ENCODE results near the gene FAM236B.
"Not testable (repeated sequence)": the region's sequence is repeated elsewhere in the genome, so short reads cannot be mapped to it uniquely, and the experiment has no call there.

Gene FAM236B

GRCh38 chrX:72782560-72782959 lies at the start of gene FAM236B:
Gene FAM236B, minus strand, starts transcription at chrX:72782660. Its CDS starts 100 bp downstream, at chrX:72782560.
- not testable (repeated sequence) for DNase-seq

- not testable (repeated sequence) for DNase-seq
Observed at GRCh38 chrX:72830701-72831100, 48.2 kb upstream of the FAM236B start.

DNA sequence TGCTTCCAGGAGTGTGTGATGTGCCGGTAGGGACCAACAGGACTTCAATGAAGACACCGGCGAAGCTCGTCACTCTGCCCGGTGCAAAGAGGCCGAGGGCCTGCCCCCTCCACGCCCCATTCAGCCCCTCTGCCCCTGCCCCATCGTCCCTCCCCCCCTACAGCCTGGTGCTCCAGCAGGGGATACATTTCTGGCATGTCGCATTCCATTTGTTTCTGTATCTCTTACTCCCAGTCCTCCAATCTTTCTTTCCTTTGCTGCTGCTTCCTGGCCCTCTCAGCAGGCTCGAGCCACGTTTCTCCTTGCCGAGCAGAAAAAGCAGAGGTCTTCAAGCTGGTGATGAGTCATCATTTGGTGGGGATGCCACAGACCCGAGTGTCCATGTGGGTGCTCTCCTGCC lies 25.6 kb upstream of the FAM236B start, which contains the start of gene FAM236D:
FAM236D (minus strand) TSS at position 101 of the 400 bp plus-strand sequence; CDS start at position 1, 100 bp downstream.
- DNase-seq = not testable (repeated sequence)

DNA sequence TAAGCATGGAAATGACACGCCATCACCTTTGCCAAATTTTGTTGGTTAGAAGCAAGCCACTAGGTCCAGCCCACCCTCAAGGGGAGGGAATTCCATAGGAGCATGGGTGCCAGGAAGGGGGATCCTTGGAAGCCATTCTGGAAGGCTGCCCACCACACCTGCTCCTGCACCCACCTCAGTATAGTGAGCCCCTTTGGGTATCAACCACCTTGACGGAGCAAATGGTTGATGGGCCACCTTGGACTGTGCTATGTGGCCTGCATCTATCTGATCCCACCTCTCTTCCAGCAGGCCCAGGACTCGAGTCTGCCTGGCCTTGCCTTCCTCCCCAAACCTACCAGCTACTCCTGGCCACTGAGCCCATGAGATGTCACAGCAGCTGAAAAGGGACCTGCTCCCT lies 7.9 kb upstream of the FAM236B start:
- not testable (repeated sequence) for DNase-seq

- not testable (repeated sequence) for DNase-seq
Observed at GRCh38 chrX:72788142-72788541, 5.7 kb upstream of the FAM236B start.

- not testable (repeated sequence) for DNase-seq
Observed at GRCh38 chrX:72783964-72784363, 1.5 kb upstream of the FAM236B start.

DNA sequence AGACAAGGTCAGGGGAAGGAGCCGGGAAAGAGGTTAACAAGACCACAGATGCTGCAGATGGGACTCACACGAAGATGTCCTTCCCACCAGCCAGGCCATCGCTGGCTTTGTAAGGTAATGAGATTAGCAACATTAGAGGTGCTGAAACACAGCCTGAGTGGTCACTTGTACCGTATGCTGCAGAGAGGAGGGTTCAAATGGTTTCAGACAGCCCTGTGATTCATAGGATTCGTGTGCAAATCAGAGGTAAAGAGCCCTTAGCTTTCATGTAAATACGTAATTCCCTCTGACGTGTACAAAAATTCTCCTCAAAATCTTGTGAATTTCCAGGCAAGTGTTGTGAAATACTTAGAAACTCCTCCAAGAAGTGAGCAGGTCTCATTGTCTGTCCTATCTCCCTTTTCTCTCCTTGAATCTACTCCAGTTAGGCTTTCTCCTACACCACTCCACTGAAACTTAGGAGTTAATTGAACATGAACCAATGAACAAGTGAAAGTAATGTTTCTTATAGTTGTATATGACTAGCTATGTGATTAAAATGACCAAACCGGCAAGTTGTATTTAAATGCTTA lies 991 bp upstream of the FAM236B start:
- not testable (repeated sequence) for DNase-seq

GRCh38 chrX:72778146-72778545 lies 4.3 kb downstream of the FAM236B start:
- DNase-seq = not testable (repeated sequence)

DNA sequence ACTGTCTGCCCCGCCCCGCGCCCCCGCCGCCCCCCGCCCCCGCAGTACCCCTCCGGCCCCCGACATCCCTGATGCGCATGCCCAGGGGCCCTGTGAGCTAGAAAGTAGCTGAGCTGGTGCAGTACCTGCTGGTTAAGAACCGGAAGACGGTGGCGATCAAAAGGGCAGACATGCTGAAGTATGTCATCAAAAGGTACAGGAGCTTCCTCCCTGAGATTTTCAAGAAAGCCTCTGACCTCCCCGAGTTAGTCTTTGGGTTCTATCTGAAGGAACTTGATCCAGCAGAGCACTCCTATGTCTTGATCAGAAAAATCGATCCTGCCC lies 5.0 kb downstream of the FAM236B start:
- DNase-seq = not testable (repeated sequence)

GRCh38 chrX:72776653-72777466 lies 5.6 kb downstream of the FAM236B start, which contains the start of gene DMRTC1B:
Gene DMRTC1B, plus strand, starts transcription at chrX:72776890. Its CDS starts 68,246 bp downstream, at chrX:72845136.
- not testable (repeated sequence) for DNase-seq

- not testable (repeated sequence) for DNase-seq
Observed at GRCh38 chrX:72760454-72760853, 22.0 kb downstream of the FAM236B start.

- not testable (repeated sequence) for DNase-seq
Observed at GRCh38 chrX:72748545-72748944, 33.9 kb downstream of the FAM236B start.

DNA sequence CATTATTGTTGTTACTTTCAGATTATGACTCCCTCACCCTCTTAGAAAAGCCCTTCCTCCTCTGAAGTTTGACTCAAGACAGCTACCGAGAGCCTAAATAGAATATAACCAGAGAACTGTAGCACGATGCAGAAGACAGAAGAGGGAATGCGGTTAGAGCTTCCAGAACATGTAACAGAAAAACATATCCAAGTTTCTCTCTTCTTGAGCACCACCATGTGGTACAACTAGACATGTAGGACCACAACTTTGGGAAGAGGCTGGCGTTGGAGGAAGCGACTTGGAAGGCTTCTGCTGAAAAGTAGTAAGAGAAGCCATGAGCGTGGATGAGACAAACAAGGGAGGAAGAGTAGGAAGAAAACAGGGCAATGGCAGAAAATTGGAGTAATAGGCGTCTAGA lies 36.9 kb downstream of the FAM236B start:
- DNase-seq = not testable (repeated sequence)

DNA sequence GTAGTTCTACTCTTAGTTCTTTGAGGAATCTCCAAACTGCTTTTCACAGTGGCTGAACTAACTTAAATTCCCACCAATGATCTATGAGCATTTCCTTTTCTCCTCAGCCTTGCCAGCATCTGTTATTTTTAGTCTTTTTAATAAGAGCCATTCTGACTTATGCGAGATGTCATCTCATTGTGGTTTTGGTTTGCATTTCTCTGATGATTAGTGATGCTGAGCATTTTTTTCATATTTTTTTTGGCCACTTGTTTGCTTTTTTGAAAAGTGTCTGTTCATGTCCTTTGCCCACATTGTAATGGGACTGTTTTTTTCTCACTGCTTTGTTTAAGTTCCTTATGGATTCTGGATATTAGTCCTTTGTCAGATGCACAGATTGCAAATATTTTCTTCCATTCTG lies 46.9 kb downstream of the FAM236B start:
- no peak for DNase-seq

DNA sequence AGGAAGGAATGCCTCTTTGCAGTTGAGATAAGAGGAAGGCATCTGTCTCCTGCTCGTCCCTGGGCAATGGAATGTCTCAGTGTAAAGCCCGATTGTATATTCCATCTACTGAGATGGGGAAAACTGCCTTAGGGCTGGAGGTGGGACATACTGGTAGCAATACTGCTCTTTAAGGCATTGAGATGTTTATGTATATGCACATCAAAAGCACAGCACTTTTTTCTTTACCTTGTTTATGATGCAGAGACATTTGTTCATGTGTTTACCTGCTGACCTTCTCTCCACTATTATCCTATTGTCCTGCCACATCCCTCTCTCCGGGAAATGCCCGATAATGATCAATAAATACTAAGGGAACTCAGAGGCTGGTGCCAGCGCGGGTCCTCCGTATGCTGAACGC lies 48.8 kb downstream of the FAM236B start:
- DNase-seq = not testable (repeated sequence)

Measured in stimulated activated CD4-positive, alpha-beta T cell treated with anti-CD3 and anti-CD28 coated beads, Interleukin-12 subunit alpha, Interleukin-12 subunit beta, amount 100 ng/mL, for 4 hours (primary cell).